GM12878 (cell line): ENCODE data around the gene CAMK2G. TPM values are rescaled to one million over a fixed set of nuclear protein-coding genes. Genes with fewer than 3 reads are reported as not detected.

Experiments
- ATAC-seq: fragments of 200-7000 bp; cut with Tn5 transposase; 3 replicates; pipeline ENCODE4 v1.9.1; 2020; ENCODE audit warnings: mild to moderate bottlenecking, moderate library complexity
- BruUV-seq: library from RNA; stranded (reverse); fragments of 400-500 nt; replicated peaks from 2 replicates; lab custom pipeline; 2021; lab: Mats Ljungman, UMichigan
- CTCF ChIA-PET: fragments of 300-600 bp; sonication (Branson Sonifier 250); formaldehyde crosslinking; extraction: SDS; loops from one replicate; lab custom pipeline; 2021; ENCODE audit warnings: inconsistent platforms; lab: Yijun Ruan, JAX
- POLR2A ChIA-PET: fragments of 350-600 bp; formaldehyde crosslinking; extraction: SDS; loops from one replicate; lab custom pipeline; 2021; ENCODE audit warnings: inconsistent platforms; lab: Charles Lee
- RAD21 ChIA-PET: fragments of 300-600 bp; sonication (Branson Sonifier 250); formaldehyde crosslinking; loops from one replicate; lab custom pipeline; 2023; ENCODE audit warnings: antibody characterized with exemption; ENCODE audit not compliant: unreplicated experiment; lab: Charles Lee
- SMC1A ChIA-PET: fragments of 300-600 bp; sonication (Branson Sonifier 250); formaldehyde crosslinking; loops from one replicate; lab custom pipeline; 2023; ENCODE audit not compliant: unreplicated experiment, uncharacterized antibody; lab: Charles Lee
- DNase-seq: peaks from one replicate; pipeline ENCODE4 v3.0.0-alpha.2; 2011; ENCODE audit warnings: low read depth, low spot score
- FAIRE-seq: peaks from 3 replicates; lab custom pipeline; 2011; peaks lifted over from hg19 to GRCh38; lab: Jason Lieb, UNC
- H2AFZ ChIP-seq: 2 replicates; pipeline ENCODE4 v1.6.0; 2011; ENCODE audit warnings: low read depth, low read length, control low read depth; ENCODE audit not compliant: control insufficient read depth
- H3K27ac ChIP-seq: 2 replicates; pipeline ENCODE4 v1.5.1; 2011; ENCODE audit warnings: control low read depth; ENCODE audit not compliant: control insufficient read depth, insufficient read depth
- H3K27me3 ChIP-seq, 2 experiments: replicated peaks in 1 of 2; 2 replicates each; pipeline versions ENCODE4 v1.6.0 to v1.6.1; 2011; ENCODE audit warnings: low read length in 1 of 2; ENCODE audit not compliant: control insufficient read depth in 2 of 2, insufficient read depth in 2 of 2
- H3K36me3 ChIP-seq, 2 experiments: 2 replicates each; pipeline ENCODE4 v1.5.1; 2011; ENCODE audit warnings: low read length in 1 of 2; ENCODE audit not compliant: control insufficient read depth in 2 of 2, insufficient read depth in 2 of 2
- H3K4me1 ChIP-seq: 2 replicates; pipeline ENCODE4 v1.6.1; 2011; ENCODE audit warnings: mild to moderate bottlenecking, low read length, moderate library complexity, mixed read lengths; ENCODE audit not compliant: control insufficient read depth, insufficient read depth
- H3K4me2 ChIP-seq: 2 replicates; pipeline ENCODE4 v1.6.0; 2011; ENCODE audit warnings: control low read depth; ENCODE audit not compliant: control insufficient read depth, insufficient read depth
- H3K4me3 ChIP-seq: fragments of 200-600 bp; sonication (generic); 2 replicates; pipeline ENCODE4 v1.5.1; 2016
- H3K79me2 ChIP-seq: 2 replicates; pipeline ENCODE4 v1.6.0; 2011; ENCODE audit warnings: low read length; ENCODE audit not compliant: control insufficient read depth, insufficient read depth
- H3K9ac ChIP-seq: 2 replicates; pipeline ENCODE4 v1.8.0; 2011; ENCODE audit warnings: low read length, control low read depth, mixed read lengths; ENCODE audit not compliant: control insufficient read depth, insufficient read depth
- H3K9me3 ChIP-seq: replicated peaks from 3 replicates; pipeline ENCODE4 v1.5.1; 2011; ENCODE audit warnings: mild to moderate bottlenecking, low read length; ENCODE audit not compliant: control insufficient read depth, insufficient read depth
- H4K20me1 ChIP-seq: 2 replicates; pipeline ENCODE4 v1.6.0; 2011; ENCODE audit not compliant: control insufficient read depth, insufficient read depth
- CREM ChIP-seq: IDR thresholded peaks from 2 replicates; pipeline ENCODE4 v1.6.1; 2014; ENCODE audit warnings: antibody characterized with exemption, low read depth
- IRF4 ChIP-seq: IDR thresholded peaks from 2 replicates; pipeline ENCODE4 v1.6.1; 2011; ENCODE audit warnings: low read depth, low read length
- LARP7 ChIP-seq: fragments of 450-650 bp; IDR thresholded peaks from 2 replicates; pipeline ENCODE4 v1.6.1; 2017; ENCODE audit warnings: mild to moderate bottlenecking
- MEF2B ChIP-seq: fragments of 450-650 bp; IDR thresholded peaks from 2 replicates; pipeline ENCODE4 v1.6.1; 2018; ENCODE audit warnings: mild to moderate bottlenecking, moderate library complexity; ENCODE audit not compliant: partially characterized antibody, poor library complexity, severe bottlenecking
- MTA3 ChIP-seq: IDR thresholded peaks from 2 replicates; pipeline ENCODE4 v1.6.1; 2012; ENCODE audit warnings: low read length, inconsistent platforms, borderline replicate concordance
- NFIC ChIP-seq: IDR thresholded peaks from 2 replicates; pipeline ENCODE4 v1.6.1; 2012; ENCODE audit warnings: low read depth, mild to moderate bottlenecking, inconsistent platforms, low read length, moderate library complexity
- NFXL1 ChIP-seq: fragments of 450-650 bp; IDR thresholded peaks from 2 replicates; pipeline ENCODE4 v1.6.1; 2017; ENCODE audit warnings: antibody characterized with exemption, mild to moderate bottlenecking, borderline replicate concordance
- NFYA ChIP-seq: IDR thresholded peaks from 2 replicates; pipeline ENCODE4 v1.6.1; 2011; ENCODE audit warnings: low read depth, mild to moderate bottlenecking, low read length, improper control_type of control experiment, borderline replicate concordance
- NR2C1 ChIP-seq: fragments of 450-650 bp; IDR thresholded peaks from 2 replicates; pipeline ENCODE4 v1.6.1; 2017; ENCODE audit warnings: antibody characterized with exemption, mild to moderate bottlenecking, moderate library complexity
- NR2C2 ChIP-seq: IDR thresholded peaks from 2 replicates; pipeline ENCODE4 v1.6.1; 2011; ENCODE audit warnings: borderline replicate concordance, low read depth; ENCODE audit not compliant: control insufficient read depth, insufficient read length
- NR2F1 ChIP-seq: fragments of 450-650 bp; conservative IDR thresholded peaks from 2 replicates; pipeline ENCODE4 v1.6.1; 2017; ENCODE audit warnings: mild to moderate bottlenecking
- PBX3 ChIP-seq: IDR thresholded peaks from 2 replicates; pipeline ENCODE4 v1.6.1; 2011; ENCODE audit warnings: mild to moderate bottlenecking, low read depth, low read length, moderate library complexity; ENCODE audit not compliant: insufficient replicate concordance
- POLR2A ChIP-seq: IDR thresholded peaks from 2 replicates; pipeline ENCODE4 v1.6.1; 2011; ENCODE audit warnings: low read depth, mild to moderate bottlenecking, low read length
- RCOR1 ChIP-seq: conservative IDR thresholded peaks from 2 replicates; pipeline ENCODE4 v1.6.1; 2012; ENCODE audit warnings: low read depth, low read length, improper control_type of control experiment
- RUNX3 ChIP-seq: IDR thresholded peaks from 2 replicates; pipeline ENCODE4 v1.6.1; 2012; ENCODE audit warnings: low read length, inconsistent platforms
- SMAD5 ChIP-seq: IDR thresholded peaks from 2 replicates; pipeline ENCODE4 v1.6.1; 2016; ENCODE audit warnings: antibody characterized with exemption, low read depth
- SUPT20H ChIP-seq: IDR thresholded peaks from 2 replicates; pipeline ENCODE4 v1.6.1; 2011; ENCODE audit warnings: low read depth, mild to moderate bottlenecking, low read length, moderate library complexity, borderline replicate concordance; ENCODE audit not compliant: control insufficient read depth
- WRNIP1 ChIP-seq: IDR thresholded peaks from 2 replicates; pipeline ENCODE4 v1.6.1; 2011; ENCODE audit warnings: low read depth, low read length, improper control_type of control experiment, borderline replicate concordance
- WGBS: methylation state at CpG from one replicate; pipeline ENCODE4 v1.1.6; 2016; ENCODE audit warnings: low lambda C conversion rate; ENCODE audit not compliant: insufficient replicate concordance, insufficient coverage; ENCODE audit errors: missing lambda C conversion rate; 5-methylcytosine and 5-hydroxymethylcytosine counted together
- in situ Hi-C: fragments of 300-500 bp; cut with MboI; formaldehyde crosslinking; loops from 9 replicates; pipeline ENCODE4 v1.14.3; 2018; ENCODE audit warnings: mixed read lengths
- intact Hi-C: fragments of 100-400 bp; cut with micrococcal nuclease; formaldehyde crosslinking; loops from one replicate; pipeline ENCODE4 v1.14.2; 2022; ENCODE audit not compliant: unreplicated experiment
- polyA plus RNA-seq, 11 experiments: library from polyadenylated mRNA; depleted of rRNA in 4 of 11; unstranded in 6 of 11; stranded (reverse) in 5 of 11; fragments of >200 nt; fragmentation: Nextera tagmentation in 4 of 11; fragmentation: Illumina TruSeq in 1 of 11; extraction: Ambion mirVana in 4 of 11; extraction: Trizol in 1 of 11; gene quantifications; 1 replicate in 1 of 11; 2 replicates in 10 of 11; pipeline versions ENCODE4 v1.2.1 to v1.2.3, GENCODE V29; 2011 to 2016; ENCODE audit warnings: inconsistent platforms in 2 of 11, missing spikeins in 2 of 11, low read depth in 1 of 11
- total RNA-seq, 4 experiments: library from RNA; depleted of rRNA in 3 of 4; stranded (reverse); fragments of >200 nt in 3 of 4; fragmentation: Illumina TruSeq in 1 of 4; extraction: Trizol in 1 of 4; gene quantifications; 2 replicates each; pipeline versions ENCODE4 v1.2.1 to v1.2.3, GENCODE V29; 2013 to 2021
- TF ChIP-seq, protein P1 (sequence below): fragments of 150-350 bp; IDR thresholded peaks from 2 replicates; pipeline ENCODE4 v1.6.1; 2014; ENCODE audit warnings: mild to moderate bottlenecking, low read depth, low read length

The CAMK2G gene
- total and polyA plus RNA-seq, 10 of the 15 experiments (the other 5 are each of a cell fraction or from before 2014, with no cell fraction given) = 5.5 to 24.3 (median 16.9) TPM

- ChIA-PET POLR2A (interaction anchor here (0.6 to 3.7 kb wide), 10 partner anchors 16 to 134 kb away, joined by 3 to 24 read pairs (median 5); partner anchors contain the start of gene PLAU), RAD21 (interaction anchor here (1.4 to 21.4 kb wide), 17 partner anchors 10 to 350 kb away, joined by 3 to 616 read pairs (median 10); partner anchors contain the start of gene CHCHD1), SMC1A (interaction anchor here (0.5 to 27.4 kb wide), 19 partner anchors 11 to 349 kb away, joined by 3 to 1048 read pairs (median 8); no protein-coding TSS in a partner anchor), CTCF (interaction anchor here (0.7 to 19.8 kb wide), 28 partner anchors 8 to 349 kb away, joined by 3 to 930 read pairs (median 10); partner anchors contain the start of genes CHCHD1 and PLAU)
- no peak for FAIRE-seq
- no TSS peak for BruUV-seq
- Histone ChIP-seq H3K36me3 (no peaks in the 10 kb centered on the region), H3K27ac (no peak overlapping the region), H3K4me2 (no peak overlapping the region), H3K9ac (no peak overlapping the region), H3K9me3 (no peaks in the 10 kb centered on the region), H3K4me1 (peaks cover 11% of the 10 kb centered on the region), H3K4me3 (no peak overlapping the region), H3K79me2 (peaks cover 2% of the 10 kb centered on the region; the same call in 1 of the 2 replicates), H2AFZ (no peak overlapping the region), H3K27me3 (no peaks in the 10 kb centered on the region), H4K20me1 (no peaks in the 10 kb centered on the region)
- WGBS = 0% methylated on average over 1 of the region's 1 CpG
- DNase-seq = no peak
- TF ChIP-seq MTA3 (no peak), SUPT20H (no peak), NR2C1 (no peak), CREM (no peak), NFYA (no peak), NR2F1 (no peak), LARP7 (no peak), NFIC (no peak), NFXL1 (no peak), SMAD5 (no peak), PBX3 (no peak), RCOR1 (no peak), MEF2B (no peak), WRNIP1 (no peak), NR2C2 (no peak), IRF4 (no peak), POLR2A (no peak), RUNX3 (no peak)
- TF ChIP-seq, protein P1, sequence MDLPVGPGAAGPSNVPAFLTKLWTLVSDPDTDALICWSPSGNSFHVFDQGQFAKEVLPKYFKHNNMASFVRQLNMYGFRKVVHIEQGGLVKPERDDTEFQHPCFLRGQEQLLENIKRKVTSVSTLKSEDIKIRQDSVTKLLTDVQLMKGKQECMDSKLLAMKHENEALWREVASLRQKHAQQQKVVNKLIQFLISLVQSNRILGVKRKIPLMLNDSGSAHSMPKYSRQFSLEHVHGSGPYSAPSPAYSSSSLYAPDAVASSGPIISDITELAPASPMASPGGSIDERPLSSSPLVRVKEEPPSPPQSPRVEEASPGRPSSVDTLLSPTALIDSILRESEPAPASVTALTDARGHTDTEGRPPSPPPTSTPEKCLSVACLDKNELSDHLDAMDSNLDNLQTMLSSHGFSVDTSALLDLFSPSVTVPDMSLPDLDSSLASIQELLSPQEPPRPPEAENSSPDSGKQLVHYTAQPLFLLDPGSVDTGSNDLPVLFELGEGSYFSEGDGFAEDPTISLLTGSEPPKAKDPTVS = no peak
- in situ Hi-C loops = loop anchor here (25.0 kb wide), 1 partner anchor 209 kb away; no protein-coding TSS in a partner anchor
- intact Hi-C loops = loop anchor here (2.0 to 5.0 kb wide), 2 partner anchors 106 to 351 kb away; a partner anchor contains a TSS
- no peak for ATAC-seq
Measured at GRCh38 chr10:73878365-73878764, 4.0 kb upstream of the CAMK2G start.
